Body of pancreas (tissue), 4 donors: ENCODE data around the gene GGA1. TPM values are rescaled to one million over a fixed set of nuclear protein-coding genes. Genes with fewer than 3 reads are reported as not detected.

Source experiments
- ATAC-seq: fragments of 150-250 bp; one replicate; pipeline ENCODE4 v1.9.1; 2016
- DNase-seq, 4 donors: peaks; one replicate each; pipeline ENCODE4 v3.0.0-alpha.2; 2019
- H3K27ac ChIP-seq, 4 donors: fragments of 200-600 bp; sonication (generic); 1 replicate in 3 of 4; 2 replicates in 1 of 4; pipeline versions ENCODE4 v1.5.1 to v1.6.1; 2016 to 2019; ENCODE audit warnings: mild to moderate bottlenecking in 1 of 4, mixed read lengths in 1 of 4, moderate library complexity in 1 of 4
- H3K27me3 ChIP-seq, 2 donors: fragments of 200-600 bp; sonication (generic); one replicate each; pipeline ENCODE4 v1.6.0; 2016; ENCODE audit warnings: mild to moderate bottlenecking in 1 of 2
- H3K36me3 ChIP-seq, 2 donors: fragments of 200-600 bp; sonication (generic); replicated peaks in 1 of 2; 2 replicates each; pipeline ENCODE4 v1.5.1; 2016; ENCODE audit warnings: low read depth in 2 of 2; ENCODE audit not compliant: insufficient read depth in 1 of 2
- H3K4me1 ChIP-seq: fragments of 200-600 bp; sonication (generic); one replicate; pipeline ENCODE4 v1.6.0; 2016
- H3K4me3 ChIP-seq, 2 donors: fragments of 200-600 bp; sonication (generic); 1 replicate in 1 of 2; 2 replicates in 1 of 2; pipeline ENCODE4 v1.5.1; 2016 to 2019
- H3K9me3 ChIP-seq, 3 donors: fragments of 200-600 bp; sonication (generic); 1 replicate in 2 of 3; 2 replicates in 1 of 3; pipeline ENCODE4 v1.5.1; 2016
- POLR2A ChIP-seq, 3 donors: fragments of 450-650 bp; IDR thresholded peaks; one replicate each; pipeline ENCODE4 v1.6.1; 2016; ENCODE audit warnings: antibody characterized with exemption in 3 of 3, mild to moderate bottlenecking in 2 of 3
- WGBS, 2 donors: methylation state at CpG; one replicate each; pipeline ENCODE4 v1.1.5; 2017; 5-methylcytosine and 5-hydroxymethylcytosine counted together
- intact Hi-C: fragments of 100-400 bp; cut with DNase I; formaldehyde crosslinking; loops from one replicate; pipeline ENCODE4 v1.15.1; 2023
- total RNA-seq, 2 donors: library from RNA; depleted of rRNA; stranded (reverse); fragments of >200 nt; gene quantifications; one replicate each; pipeline ENCODE4 v1.1.0, GENCODE V29; 2016
- TF ChIP-seq, protein P1 (sequence below), 7 experiments: fragments of 450-650 bp in 4 of 7; fragments of 200-600 bp in 3 of 7; sonication (generic) in 3 of 7; IDR thresholded peaks; one replicate each; pipeline ENCODE4 v1.5.1; 2016 to 2019; ENCODE audit warnings: antibody characterized with exemption in 7 of 7

The GGA1 gene
- total RNA-seq, 2 donors from 2014 or later = 38.4 to 42.5 TPM

DNA sequence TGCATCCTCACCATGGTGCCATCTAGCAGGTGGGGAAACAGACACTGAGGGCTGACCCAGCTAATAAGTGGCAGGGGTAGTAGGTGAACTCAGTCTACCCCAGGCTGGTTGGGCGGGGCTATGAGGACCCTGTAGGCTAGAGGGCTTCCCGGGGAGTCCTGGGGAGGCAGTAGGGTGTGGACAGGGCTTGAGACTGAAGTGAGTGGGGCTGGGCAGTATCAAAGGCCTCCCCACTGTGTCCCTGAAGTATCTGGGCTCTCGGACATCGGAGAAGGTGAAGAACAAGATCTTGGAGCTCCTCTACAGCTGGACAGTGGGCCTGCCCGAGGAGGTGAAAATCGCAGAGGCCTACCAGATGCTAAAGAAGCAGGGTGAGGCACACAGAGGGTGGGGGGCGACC is 11.4 kb downstream of the GGA1 start:
- no peak for DNase-seq
- Histone ChIP-seq H3K4me1 (no peaks in the 10 kb centered on the region), H3K27me3 (no peaks in the 10 kb centered on the region), H3K4me3 (no peak overlapping the region), H3K9me3 (no peaks in the 10 kb centered on the region), H3K27ac (no peak overlapping the region), H3K36me3 (peaks cover 3 to 22% of the 10 kb centered on the region in 2 donors)
- TF ChIP-seq, protein P1, sequence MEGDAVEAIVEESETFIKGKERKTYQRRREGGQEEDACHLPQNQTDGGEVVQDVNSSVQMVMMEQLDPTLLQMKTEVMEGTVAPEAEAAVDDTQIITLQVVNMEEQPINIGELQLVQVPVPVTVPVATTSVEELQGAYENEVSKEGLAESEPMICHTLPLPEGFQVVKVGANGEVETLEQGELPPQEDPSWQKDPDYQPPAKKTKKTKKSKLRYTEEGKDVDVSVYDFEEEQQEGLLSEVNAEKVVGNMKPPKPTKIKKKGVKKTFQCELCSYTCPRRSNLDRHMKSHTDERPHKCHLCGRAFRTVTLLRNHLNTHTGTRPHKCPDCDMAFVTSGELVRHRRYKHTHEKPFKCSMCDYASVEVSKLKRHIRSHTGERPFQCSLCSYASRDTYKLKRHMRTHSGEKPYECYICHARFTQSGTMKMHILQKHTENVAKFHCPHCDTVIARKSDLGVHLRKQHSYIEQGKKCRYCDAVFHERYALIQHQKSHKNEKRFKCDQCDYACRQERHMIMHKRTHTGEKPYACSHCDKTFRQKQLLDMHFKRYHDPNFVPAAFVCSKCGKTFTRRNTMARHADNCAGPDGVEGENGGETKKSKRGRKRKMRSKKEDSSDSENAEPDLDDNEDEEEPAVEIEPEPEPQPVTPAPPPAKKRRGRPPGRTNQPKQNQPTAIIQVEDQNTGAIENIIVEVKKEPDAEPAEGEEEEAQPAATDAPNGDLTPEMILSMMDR (IDR thresholded peaks at IDR 0.05) = no peak
- no peak for TF ChIP-seq POLR2A (IDR thresholded peaks at IDR 0.05)
- no peak for ATAC-seq
- WGBS, 2 donors = 85 to 95% methylated on average over 6 to 7 of the region's 7 CpGs
- intact Hi-C loops = no loop called here

DNA sequence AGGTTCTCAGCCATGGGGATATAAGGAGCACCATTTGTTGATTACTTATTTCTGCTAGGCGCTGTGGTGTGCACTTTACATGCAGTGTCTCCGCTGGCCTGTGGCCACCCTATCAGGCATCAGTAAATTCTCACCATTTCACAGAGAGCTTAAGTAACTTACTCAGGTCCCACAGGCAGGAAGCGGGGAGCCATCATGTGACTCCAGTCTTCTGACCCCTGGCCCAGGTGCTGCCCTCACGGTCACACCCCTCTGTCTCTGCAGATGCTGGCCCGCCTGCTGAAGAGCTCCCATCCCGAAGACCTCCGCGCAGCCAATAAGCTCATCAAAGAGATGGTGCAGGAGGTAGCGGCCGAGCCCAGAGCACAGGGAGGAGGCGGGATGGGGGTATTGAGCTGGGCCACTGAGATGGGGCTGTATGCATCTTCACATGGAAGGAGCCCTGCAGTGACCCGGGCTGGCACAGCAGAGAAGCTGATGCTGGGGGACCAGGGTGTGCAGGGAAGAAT is 12.8 kb downstream of the GGA1 start:
- Histone ChIP-seq H3K27me3 (no peaks in the 10 kb centered on the region), H3K27ac (no peak overlapping the region), H3K9me3 (no peaks in the 10 kb centered on the region), H3K4me3 (no peak overlapping the region), H3K4me1 (no peaks in the 10 kb centered on the region), H3K36me3 (peaks cover 3 to 20% of the 10 kb centered on the region in 2 donors)
- ATAC-seq = no peak
- intact Hi-C loops = no loop called here
- DNase-seq = no peak
- 89 to 92% methylated on average over 11 to 12 of the region's 12 CpGs for WGBS, 2 donors
- TF ChIP-seq POLR2A (IDR thresholded peaks at IDR 0.05) = no peak
- TF ChIP-seq, protein P1 (IDR thresholded peaks at IDR 0.05) = no peak

DNA sequence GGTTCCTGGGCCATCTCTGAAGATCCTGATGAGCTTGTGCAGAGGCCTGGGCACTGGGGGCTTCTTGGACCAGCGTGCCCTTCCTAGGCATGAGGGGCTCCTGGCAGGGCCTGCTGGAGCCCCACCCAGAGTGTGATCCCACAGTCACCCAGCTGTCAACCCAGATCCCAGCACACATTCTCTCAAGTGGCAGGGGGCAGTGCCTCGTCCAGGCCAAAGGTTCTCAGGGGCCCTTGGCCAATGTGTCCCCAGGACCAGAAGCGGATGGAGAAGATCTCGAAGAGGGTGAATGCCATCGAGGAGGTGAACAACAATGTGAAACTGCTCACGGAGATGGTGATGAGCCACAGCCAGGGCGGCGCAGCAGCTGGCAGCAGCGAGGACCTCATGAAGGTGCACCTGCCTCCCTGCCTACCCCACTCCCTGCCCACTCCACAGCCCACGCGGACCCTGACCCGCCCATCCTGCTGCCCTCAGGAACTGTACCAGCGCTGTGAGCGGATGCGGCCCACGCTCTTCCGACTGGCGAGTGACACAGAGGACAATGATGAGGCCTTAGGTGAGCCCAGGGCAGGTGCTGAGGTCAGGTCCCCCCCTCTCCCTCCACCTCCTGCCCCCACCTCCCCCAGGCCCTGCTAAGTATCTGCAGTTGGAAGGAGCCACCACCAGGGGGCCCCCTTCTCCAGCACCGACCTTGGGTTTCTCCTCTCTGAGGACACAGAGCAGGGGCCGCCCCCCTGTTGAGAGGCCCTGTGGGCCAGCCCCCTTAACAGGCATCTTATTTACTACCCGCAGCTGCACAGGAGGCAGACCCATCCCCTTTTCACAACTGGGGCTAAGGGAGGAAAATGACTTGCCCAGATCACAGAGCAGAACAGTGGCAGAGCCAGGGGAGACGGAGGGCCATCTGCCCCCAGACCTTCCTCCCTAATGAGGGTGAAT is 14.7 kb downstream of the GGA1 start:
- no peaks in the 10 kb centered on the region for H3K9me3 ChIP-seq

DNA sequence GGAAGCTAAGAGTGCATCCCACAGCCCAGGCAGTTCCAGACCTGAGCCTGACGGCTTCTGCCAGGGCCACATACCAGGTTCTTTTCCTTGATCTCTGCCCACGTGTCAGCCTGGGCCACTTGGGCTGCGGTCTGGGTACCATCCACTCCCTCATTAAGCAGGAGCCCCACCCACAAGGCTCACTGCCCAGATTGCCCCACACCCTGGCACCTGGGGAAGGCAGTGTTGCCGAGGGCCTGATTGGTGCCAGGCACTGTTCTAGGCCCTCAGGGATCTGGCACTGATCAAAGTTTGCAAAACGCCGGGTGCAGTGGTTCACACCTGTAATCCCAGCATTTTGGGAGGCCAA is 15.4 kb downstream of the GGA1 start:
- intact Hi-C loops = no loop called here
- Histone ChIP-seq H3K4me1 (no peaks in the 10 kb centered on the region), H3K36me3 (peaks cover 0 to 9% of the 10 kb centered on the region in 2 donors), H3K4me3 (no peak overlapping the region), H3K9me3 (no peaks in the 10 kb centered on the region), H3K27me3 (no peaks in the 10 kb centered on the region), H3K27ac (no peak overlapping the region)
- DNase-seq = no peak
- TF ChIP-seq, protein P1 (IDR thresholded peaks at IDR 0.05) = no peak
- no peak for TF ChIP-seq POLR2A (IDR thresholded peaks at IDR 0.05)
- 50 to 69% methylated on average over 2 to 5 of the region's 6 CpGs for WGBS, 2 donors
- no peak for ATAC-seq

More for the DNA sequence above, 14.7 kb downstream of the GGA1 start:
- H3K27ac ChIP-seq = no peak overlapping the region
- DNase-seq (peak; percentile 55 to 69 (median 62)), ATAC-seq (peak; percentile 62)
- 57 to 59% methylated on average over 19 to 21 of the region's 22 CpGs for WGBS, 2 donors
- peaks cover 3 to 9% of the 10 kb centered on the region in 2 donors for H3K36me3 ChIP-seq
- H3K27me3 ChIP-seq = no peaks in the 10 kb centered on the region
- TF ChIP-seq, protein P1 (IDR thresholded peaks at IDR 0.05) = peak; percentile 46 to 94 (median 55)
- TF ChIP-seq POLR2A (IDR thresholded peaks at IDR 0.05) = no peak
- H3K4me1 ChIP-seq = no peaks in the 10 kb centered on the region
- no peak overlapping the region for H3K4me3 ChIP-seq
- intact Hi-C loops = no loop called here
